ENCODE data around the gene SMU1.

Gene SMU1

DNA sequence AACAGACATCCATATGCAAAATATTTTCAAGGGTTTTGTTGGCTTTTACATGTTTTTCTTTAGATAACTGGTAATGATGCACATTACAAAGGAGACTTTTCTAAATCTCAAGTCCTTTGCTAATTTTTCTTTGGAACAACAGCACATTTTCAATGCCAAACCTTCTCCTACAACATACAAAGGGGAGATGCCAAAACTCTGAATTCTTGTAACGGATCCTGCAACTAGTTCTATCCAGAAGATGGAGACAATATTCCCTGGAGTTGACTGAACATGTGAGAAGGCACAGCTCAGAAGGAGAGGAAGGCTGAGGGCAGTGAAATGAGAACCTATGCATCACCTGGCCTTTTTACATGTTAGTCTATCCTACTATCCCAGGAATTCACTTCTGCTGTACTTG, 30.4 kb downstream of the SMU1 start:
- no peak for DNase-seq (ENCODE audit: low read depth in 3 of 3)

DNA sequence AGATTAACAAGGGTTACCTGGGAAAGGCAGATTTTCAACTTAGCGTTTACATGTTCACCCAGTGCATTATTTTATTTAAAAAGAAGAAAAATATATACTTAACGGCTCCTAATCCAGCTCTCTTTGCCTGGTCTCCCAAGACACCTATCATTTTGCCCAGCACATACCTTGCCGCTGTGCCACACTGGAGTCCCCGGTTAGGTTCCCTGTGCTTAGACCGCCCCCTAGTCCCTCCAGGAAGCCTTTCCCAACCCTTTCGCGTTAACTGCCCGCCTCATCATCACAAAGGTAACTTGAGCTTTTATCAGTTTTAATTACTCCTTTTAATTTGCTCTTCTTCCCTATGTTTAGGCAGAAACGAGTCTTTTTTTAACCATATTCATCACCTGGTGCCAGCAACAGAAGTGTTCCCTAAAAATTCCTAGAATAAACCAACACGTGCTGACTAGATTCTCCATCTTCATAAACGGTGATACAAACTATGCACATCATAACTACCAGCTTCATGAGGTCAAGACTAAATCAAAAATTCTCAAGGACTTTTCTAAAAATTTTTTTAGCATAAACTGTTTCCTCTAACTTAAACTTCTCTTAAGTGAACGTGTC, 31.7 kb downstream of the SMU1 start:
- no peak for DNase-seq (ENCODE audit: low read depth in 3 of 3)

DNA sequence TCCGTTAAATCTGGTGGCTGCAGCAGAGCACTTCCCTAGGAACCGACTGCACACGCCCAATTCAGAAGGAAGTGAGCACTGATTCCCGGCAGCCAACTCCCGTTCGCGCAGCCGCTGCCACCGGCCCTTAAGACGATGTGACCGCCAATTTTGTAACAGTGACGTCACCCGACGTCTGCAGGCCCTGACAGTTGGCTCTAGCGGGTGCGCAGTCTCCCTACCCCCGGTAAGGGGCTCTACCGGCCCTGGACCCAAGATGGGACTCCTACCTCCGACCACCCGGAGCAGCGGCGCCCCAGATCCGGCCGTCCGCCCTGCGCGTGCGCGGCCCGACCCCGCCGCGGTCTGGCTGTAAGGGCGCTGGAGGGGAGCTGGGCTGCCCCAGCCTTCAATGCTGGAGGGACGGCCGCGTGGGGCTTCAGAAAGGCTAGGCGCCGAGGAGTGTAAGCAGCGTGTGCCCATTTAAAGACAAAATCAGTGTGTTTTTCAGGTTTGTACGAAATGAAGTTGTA, 32.3 kb downstream of the SMU1 start:
- DNase-seq (ENCODE audit: low read depth in 3 of 3), result peak; percentile 6 to 33 (median 16)

DNA sequence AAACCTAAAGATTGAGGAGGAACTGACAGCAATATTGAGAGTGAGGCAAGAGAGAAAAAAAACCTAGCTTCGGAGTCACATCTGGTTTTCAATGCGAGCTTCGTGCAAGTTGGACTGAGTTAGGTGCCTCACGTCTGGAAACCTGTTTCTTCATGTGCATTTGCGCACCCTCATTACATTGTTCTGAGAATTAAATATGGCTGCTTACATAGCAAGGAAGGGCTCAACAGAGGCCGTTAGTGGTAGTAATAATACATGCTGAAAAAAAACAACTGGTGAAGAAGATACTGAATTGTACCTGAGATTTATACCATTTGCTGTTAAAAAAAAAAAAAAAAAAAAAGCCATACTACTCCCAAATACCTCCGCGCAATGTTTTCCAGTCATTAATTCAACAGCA, 32.8 kb downstream of the SMU1 start:
- DNase-seq (ENCODE audit: low read depth in 3 of 3), result no peak

DNA sequence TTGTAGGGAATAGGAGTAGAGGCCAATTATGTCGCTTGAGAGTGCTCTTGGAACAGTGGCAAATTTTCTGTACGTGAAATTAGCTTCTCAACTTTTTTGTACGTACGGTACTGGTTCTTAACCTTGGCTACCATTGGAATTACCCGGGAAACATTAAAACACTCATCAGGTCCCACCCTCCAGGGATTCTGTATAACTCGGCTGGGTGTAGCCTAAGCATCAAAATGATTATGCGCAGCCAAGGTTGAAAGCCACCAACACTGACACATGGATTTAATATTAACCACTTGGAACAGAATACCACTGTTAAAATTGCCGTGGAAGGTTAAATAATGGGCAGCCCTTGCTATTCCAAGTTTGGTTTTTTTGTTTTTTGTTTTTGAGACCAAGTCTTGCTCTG, 34.0 kb downstream of the SMU1 start:
- no peak for DNase-seq (ENCODE audit: low read depth in 3 of 3)

DNA sequence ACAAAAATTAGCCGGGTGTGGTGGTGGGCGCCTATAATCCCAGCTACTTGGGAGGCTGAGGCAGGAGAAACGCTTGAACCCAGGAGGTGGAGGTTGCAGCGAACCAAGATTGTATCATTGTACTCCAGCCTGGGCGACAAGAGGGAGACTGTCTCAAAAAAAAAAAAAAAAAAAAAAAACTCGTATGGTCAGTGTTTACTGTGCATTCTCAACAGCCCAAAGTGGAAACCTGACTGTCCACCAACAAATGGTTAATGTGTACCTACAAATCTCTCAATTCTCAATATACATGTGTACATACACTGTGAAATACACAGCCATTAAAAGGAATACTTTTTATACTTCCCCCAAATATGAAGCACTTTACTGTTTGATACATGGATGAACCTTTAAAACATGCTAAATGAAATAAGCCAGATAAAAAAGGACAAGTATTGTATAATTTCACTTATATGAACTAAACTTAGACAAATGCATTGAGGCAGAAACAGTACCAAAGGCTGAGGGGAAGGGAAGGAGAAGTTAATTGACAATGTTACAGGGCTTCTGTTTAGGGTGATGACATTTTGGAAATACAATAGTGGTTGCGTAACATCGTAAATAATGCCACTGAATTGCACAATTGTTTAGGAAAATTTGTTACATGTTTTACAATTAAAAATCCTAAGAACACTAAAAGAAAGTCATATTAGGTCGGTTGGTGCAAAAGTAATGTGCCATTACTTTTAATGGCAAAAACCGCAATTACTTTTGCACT, 34.9 kb downstream of the SMU1 start:
- no peak for DNase-seq (ENCODE audit: low read depth in 3 of 3)

DNA sequence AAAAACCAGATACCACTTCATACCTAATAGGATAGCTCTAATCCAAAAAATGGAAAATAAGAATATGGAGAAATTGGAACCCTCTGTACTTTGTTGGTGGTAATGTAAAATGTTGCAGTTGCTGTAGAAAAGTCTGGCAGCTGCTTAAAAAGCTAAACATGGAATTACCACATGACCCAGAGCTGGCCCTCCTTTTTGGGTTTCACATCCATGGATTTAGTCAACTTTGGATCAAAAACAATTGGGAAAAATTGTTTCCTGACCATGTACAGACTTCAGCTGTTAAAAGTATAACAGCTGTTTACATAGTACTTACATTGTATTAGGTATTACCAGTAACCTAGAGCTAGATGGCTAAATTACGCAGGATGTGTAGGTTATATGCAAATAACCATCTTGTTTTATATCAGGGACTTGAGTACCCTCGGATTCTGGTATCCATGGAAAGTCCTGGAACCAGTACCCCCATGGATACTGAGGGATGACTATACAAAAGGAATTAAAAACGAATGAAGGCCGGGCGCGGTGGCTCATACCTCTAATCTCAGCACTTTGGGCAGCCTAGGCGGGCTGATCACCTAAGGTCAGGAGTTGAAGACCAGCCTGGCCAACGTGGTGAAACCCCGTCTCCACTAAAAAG, 35.6 kb downstream of the SMU1 start:
- DNase-seq (ENCODE audit: low read depth in 3 of 3), result no peak

DNA sequence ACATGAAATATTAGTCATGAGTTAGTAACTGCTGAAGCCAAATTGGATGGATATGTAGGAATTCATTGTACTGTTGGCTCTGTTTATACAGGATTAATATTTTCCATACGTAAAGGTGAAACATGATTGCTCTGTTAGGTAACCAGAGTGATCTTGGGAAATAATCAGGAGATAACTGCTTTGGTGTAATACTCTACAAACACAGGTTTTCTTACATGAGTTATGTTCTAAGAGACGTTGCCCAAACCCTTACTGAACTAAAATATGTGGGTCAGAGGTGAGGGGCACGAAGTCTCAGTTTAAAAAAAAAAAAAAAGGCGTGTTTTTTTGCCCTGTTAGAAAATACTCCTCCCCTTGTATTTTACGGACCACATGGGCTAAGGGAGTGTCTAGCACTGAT, 43.6 kb downstream of the SMU1 start:
- no peak for DNase-seq (ENCODE audit: low read depth in 3 of 3)

DNA sequence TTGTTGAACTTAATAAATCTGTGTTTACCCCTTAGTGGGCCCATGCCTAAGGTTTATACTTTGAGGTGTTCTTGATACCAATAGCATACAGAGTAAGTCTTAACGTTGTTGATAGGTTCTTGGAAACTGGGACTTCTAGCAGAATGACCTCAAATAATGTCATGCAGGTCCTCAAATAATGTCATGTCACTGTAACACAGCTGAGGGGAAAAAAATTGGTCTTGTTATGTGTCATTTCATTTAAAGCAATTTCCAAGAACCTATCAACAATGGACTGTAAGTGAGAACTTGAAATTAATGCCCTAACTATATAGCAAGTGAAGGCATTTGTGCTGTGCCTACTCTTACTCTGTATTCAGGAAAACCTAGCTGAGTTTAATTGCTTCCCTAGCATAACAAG, 44.2 kb downstream of the SMU1 start:
- DNase-seq (ENCODE audit: low read depth in 3 of 3), result no peak

DNA sequence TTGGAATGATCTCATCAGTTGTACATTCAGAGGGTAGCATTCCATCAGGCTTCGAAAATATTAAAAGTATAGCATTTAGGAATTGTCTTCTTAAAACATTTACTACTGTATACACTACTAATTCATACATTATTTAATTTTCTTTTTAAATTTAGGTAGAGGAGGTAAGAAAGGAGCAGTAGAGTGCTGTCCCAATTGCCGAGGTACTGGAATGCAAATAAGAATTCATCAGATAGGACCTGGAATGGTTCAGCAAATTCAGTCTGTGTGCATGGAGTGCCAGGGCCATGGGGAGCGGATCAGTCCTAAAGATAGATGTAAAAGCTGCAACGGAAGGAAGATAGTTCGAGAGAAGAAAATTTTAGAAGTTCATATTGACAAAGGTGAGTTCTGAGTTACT, 46.2 kb downstream of the SMU1 start:
- DNase-seq (ENCODE audit: low read depth in 3 of 3), result no peak

DNA sequence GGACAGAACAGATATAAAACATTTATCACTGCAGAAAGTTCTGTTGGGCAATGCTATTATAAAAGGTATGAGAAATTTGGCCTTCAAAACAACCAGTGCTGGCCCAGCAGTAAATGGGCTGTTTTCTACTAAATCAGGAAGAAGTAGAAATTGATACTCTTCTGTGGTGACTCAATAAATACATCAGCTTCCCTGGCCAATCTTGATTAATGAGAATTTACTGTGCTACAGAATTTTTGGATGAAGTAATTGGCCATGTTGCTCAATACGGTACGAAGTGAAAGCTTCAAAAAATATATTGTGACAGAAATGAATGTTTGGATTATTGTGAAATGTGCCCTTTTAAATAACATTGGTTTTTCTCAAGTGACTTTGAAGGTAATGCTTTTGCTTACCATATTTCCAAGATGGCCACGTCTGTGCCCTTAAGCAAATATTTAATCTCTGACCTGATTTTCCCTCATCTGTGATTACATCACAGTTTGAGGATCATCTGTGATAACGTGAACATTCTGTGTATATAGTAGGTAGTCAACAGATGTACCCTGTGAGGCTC, 47.2 kb downstream of the SMU1 start:
- no peak for DNase-seq (ENCODE audit: low read depth in 3 of 3)

DNA sequence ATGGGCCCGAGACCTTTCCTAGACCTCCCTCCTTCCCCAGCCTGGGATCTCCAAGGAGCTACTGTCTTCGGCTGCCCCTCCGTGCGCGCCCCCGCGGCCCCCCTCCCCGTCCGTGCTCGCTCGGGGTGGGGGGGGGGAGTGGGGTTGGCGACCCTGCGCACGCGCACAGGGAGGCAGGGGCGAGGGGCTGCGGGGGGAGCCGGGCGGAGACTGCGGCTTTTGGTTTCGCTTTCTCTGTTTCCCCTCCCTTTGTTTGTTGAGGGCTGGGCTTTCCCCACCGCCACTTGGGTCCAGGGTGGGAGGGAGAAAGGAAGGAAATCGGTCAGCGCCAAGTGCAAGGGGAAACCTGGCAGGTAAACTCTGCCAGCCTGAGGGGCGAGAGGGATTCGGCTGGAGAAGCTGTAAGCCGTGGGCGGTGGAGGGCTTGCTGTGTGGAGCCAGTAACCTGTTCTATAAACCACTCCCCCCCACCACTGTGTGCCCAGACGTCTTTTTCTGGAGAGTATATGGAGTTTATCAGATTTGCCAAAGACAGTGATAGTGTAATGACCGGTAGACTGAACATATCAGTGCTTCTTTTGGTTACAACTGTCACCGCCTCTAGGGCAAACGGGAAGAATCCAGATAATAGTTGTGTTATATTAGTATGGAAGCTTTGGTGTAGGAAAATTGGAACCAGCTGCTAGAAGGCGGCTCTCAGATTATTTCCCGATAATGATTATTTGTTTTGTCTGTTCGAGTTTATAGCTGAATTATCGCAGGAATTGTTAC, 50.7 kb downstream of the SMU1 start:
- peak; percentile 68 to 73 (median 71) for DNase-seq (ENCODE audit: low read depth in 3 of 3)

DNA sequence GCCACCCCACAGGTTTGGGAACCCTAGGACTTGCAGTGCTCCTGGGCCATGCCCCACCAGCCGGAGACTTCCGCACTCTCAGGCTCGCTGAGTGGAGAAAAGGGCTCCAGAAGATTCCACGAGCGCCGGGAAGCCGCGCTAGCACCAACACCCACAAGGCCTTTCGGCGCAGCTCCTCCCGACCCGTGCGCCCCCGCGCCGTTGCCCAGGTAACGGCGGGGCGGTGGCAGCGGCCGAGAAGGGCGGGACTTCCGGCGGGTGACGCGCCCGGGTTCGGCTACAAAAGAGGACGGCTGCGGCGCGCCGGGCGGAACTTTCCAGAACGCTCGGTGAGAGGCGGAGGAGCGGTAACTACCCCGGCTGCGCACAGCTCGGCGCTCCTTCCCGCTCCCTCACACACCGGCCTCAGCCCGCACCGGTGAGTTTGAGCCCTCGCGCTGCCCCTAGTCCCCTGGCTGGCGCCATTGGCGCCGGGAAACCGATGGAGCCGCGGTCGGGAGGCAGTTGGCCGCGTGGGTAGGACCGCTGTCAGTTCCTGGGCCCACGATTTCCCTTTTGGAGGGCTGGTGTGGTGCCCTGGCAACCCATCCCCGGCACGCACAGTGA, 51.4 kb downstream of the SMU1 start, which contains the start of gene DNAJA1:
DNAJA1 (plus strand) TSS at position 308 of the 606 bp plus-strand sequence. CDS start 1,212 bp downstream, outside the sequence.
- peak; percentile 89 to 96 (median 93) for DNase-seq (ENCODE audit: low read depth in 3 of 3)

DNA sequence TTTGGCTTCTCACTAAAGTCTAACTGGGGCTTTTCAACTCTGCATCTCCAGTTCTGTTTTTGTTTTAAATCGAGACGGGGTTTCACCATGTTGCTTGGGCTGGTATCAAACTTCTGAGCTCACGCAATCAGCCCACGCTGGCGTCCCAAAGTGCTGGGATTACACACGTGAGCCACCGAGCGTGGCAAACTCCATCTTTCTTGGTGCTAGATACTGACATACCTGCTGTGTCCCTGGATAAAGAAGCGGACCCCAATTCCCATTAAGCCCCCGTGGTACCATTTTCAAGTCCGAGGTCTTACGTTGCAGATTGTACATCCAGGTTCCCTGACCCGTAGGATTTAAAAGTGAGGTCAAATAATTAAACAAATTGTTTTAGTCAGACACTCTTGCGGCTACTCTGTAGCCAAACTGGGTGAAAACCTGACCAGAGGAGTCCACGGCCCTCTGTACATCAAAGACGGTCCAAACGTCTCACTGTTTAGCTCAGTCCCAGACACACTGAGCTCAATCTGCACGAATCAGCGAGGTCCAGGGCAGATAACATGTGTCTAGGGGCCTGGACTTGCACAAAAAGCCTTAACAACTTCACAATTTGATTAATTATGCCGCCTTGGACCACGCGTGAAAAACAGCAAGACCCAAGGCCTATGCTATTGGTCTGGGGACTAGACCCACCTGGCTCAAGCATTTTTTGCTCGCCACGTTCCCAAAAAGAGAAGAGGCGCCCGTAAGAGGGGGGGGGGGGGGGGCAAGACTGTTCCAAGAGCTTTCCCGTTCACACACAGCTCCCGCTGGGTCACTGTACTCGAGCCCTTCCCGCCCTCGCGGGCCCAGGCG, 52.1 kb downstream of the SMU1 start:
- DNase-seq (ENCODE audit: low read depth in 3 of 3), result no peak

DNA sequence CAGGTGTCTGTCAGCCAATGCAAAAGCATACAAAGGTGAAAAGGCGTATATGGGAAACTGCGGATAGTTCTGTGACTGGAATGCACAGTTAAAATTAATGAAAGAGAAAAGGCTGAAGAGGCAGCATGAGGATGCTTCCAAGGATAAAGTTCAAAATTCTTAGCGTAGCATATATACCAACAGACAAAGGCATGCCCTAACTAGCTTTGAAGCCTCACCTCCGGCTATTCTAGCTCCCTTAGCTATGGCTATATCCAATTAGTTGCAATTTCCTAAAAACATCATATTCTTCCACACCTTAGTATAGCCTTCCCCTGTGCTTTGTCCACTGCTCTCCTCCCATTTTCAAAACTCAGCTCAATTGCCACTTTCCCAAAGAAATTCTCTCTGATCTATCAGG, 52.8 kb downstream of the SMU1 start:
- DNase-seq (ENCODE audit: low read depth in 3 of 3), result no peak

DNA sequence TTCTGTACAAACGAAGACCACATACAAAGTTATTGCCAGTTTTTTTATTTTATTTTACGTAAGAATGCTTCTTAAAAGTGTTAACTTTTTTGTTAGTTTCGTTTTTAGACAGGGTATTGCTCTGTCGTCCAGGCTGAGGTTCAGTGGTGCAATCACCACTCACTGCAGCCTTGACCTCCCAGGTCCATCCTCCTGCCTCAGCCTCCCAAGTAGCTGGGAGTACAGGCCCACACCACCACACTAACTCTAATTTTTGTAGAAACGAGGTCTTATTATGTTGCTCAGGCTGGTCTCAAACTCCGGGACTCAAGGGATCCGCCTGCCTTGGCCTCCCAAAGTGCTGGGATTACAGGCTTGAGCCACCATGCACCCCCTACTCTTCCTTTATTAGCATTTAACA, 53.7 kb downstream of the SMU1 start:
- DNase-seq (ENCODE audit: low read depth in 3 of 3), result no peak

DNA sequence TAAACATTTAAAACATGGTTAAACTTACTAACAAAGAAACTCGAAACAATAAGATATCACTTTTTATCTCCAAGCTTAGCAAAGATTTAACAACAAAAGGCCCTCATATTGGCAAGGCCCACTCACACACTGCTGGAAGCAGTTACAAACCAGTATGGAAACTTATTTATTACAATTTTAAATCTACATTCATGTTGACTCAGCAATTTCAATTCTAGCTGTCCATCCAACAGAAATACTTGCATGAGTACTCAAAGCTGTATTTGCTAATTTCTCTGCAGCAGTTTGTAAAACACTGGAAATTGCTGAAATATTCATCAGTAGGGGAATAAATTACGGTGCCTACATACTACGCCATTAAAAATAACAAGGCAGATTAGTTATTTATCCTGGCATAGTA, 54.2 kb downstream of the SMU1 start:
- DNase-seq (ENCODE audit: low read depth in 3 of 3), result no peak

DNA sequence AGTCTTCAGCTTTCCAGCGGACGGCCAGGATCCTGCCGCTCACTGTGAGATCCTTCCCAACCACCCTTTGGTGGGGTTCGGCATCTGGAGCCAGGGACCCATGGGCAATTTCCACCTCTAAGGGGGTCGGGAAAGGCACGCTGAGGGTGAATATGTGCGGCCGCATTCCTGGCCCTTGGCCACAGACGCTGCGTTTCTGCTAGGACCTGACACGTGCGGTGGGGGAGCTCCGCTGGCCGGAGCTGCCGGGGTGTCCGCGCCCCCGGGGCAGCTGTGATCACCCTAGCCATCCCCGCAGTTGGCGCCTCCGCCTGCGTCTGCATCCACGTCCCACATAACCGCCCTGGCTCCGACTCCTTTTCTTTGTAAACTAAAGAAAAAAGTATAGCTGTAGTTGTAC, 56.7 kb downstream of the SMU1 start:
- no peak for DNase-seq (ENCODE audit: low read depth in 3 of 3)

DNA sequence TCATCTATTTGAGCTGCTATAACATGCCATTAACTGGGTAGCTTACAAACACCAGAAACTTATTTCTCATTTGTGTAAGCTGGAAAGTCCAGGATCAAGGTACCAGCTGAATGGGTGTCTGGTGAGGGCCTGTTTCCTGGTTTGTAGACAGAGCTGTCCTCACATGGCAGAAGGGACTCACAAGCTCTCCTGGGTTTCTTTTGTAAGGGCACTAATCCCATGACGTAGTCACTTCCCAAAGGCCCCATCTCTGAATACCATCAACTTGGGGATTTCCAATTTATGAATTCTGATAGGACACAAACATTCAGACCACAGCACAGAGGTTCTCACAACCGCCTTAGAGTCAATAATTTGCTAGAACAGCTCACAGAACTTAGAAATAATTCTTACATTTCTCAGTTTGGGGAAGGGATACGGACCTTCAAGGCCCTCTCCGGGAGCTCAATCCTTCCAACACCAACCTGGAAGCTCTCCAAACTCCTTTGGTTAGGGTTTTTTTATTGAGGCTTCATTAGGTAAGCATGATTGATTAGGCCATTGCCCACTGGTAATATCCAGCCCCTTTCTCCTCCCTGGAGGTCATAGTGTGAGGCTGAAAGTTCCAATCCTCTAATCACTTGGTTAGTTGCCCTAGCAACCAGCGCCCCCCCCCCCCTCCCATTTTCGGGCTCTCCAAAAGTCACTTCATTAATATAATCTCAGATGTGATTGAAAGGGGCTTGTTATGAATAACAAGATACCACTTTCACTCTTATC, 59.0 kb downstream of the SMU1 start:
- no peak for DNase-seq (ENCODE audit: low read depth in 3 of 3)

DNA sequence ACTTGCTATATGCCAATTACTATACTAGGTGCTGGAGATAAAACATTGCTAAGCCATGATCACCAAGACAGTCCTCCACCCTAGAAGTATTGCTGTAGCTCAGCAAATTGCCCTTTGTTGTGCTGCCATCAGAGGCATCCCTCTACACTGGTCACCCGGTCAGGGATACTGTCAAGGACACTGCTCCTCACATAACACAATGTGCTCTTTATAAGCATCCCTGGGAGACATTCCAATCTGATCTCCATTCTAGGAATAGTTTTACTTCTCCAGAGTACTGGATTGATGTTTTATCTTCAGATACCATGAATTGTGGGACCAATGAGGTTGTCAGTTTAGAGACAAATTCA, 61.8 kb downstream of the SMU1 start:
- DNase-seq (ENCODE audit: low read depth in 3 of 3), result no peak
